HEK293 (cell line): ENCODE data around the gene SERPINA7.
"Not testable (repeated sequence)": the region's sequence is repeated elsewhere in the genome, so short reads cannot be mapped to it uniquely, and the experiment has no call there.

Experiments
- CTCF ChIA-PET: fragments of 350-600 bp; formaldehyde crosslinking; extraction: SDS; loops from one replicate; lab custom pipeline; 2021; ENCODE audit warnings: antibody characterized with exemption; lab: Yijun Ruan, JAX
- POLR2A ChIA-PET: fragments of 300-600 bp; formaldehyde crosslinking; extraction: SDS; loops from one replicate; lab custom pipeline; 2020; ENCODE audit warnings: antibody characterized with exemption, inconsistent platforms; lab: Yijun Ruan, JAX
- H3K27ac ChIP-seq: fragments of 200-500 bp; sonication (Bioruptor generic); 2 replicates; pipeline ENCODE4 v1.5.1; 2014; ENCODE audit warnings: low read depth, low read length, control low read depth, inconsistent platforms; ENCODE audit errors: extremely low read depth
- H3K36me3 ChIP-seq, 2 experiments: fragments of 200-500 bp in 1 of 2; sonication (Bioruptor generic) in 1 of 2; 1 replicate in 1 of 2; 2 replicates in 1 of 2; pipeline ENCODE4 v1.5.1; 2014 to 2017; ENCODE audit warnings: inconsistent platforms in 2 of 2, low read length in 2 of 2; ENCODE audit not compliant: control insufficient read depth in 2 of 2, insufficient read depth in 1 of 2
- H3K4me1 ChIP-seq: fragments of 200-500 bp; sonication (Bioruptor generic); 2 replicates; pipeline ENCODE4 v1.5.1; 2014; ENCODE audit warnings: mild to moderate bottlenecking, low read length, inconsistent platforms; ENCODE audit not compliant: control insufficient read depth, insufficient read depth
- H3K4me3 ChIP-seq: 2 replicates; pipeline ENCODE4 v1.5.1; 2011; ENCODE audit warnings: low read depth, mild to moderate bottlenecking, control low read depth, low read length, moderate library complexity
- H3K9me3 ChIP-seq: fragments of 200-500 bp; sonication (Bioruptor generic); 2 replicates; pipeline ENCODE4 v1.5.1; 2014; ENCODE audit warnings: low read depth, low read length, inconsistent platforms; ENCODE audit not compliant: control insufficient read depth, insufficient read depth

Gene SERPINA7

GRCh38 chrX:105988487-105988886 lies 50.0 kb downstream of the SERPINA7 start:
- H3K4me3 ChIP-seq, POLR2A ChIA-PET, H3K27ac ChIP-seq, H3K4me1 ChIP-seq, H3K9me3 ChIP-seq, CTCF ChIA-PET, H3K36me3 ChIP-seq: not testable (repeated sequence)
